Measurements from ENCODE around the gene PABPC5.

GRCh38 chrX:91414713-91415112 is 19.9 kb upstream of the PABPC5 start:
- TF ChIP-seq POLR2A (IDR thresholded peaks at IDR 0.05; ENCODE audit: low read length) (no peak), GATA1 (IDR thresholded peaks at IDR 0.05; ENCODE audit: low read depth, low read length) (no peak)

All from erythroblast (primary cell).